HuH-7 (cell line): ENCODE data around the gene CMTM2.

Experiments used
- DNase-seq: peaks from one replicate; pipeline ENCODE4 v3.0.0; 2011; ENCODE audit warnings: low spot score

The CMTM2 gene

DNA sequence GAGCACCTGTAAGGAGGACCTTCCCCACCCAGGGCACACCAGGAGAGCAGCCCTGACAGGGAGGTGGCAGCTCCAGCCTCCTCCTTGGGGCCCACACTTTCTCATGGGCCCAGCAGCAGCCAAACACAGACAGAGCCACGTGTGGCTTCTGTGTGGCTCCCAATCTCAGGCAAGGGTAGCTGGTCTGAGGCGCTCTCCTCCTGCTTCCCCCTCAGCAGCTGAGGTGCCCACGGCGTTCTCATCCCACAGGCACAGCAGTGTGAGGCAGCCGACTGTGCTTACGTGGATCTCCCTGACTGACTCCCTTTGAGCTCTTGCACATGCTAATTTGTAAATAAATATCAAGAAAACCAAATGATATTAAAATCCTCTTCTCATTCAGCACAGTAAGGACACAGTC lies 56.1 kb downstream of the CMTM2 start:
- DNase-seq = no peak

DNA sequence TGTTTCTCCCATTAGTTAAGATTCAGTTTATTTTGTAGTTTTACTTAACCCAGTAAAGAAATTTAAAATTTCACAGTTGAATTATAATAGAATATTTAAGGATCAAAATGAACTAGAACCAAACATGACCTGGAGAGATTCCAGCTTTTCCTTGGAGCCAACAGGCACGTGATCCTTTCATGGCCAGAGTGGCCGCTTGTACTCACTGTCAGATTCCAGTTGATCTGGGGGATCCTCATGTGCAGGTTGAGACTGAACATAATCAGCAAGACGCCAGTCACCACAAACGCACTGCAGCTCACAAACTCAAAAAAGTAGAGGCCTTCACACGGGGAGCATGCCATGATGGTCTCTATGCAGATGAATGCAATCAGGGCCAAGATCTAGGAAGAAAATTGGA lies 56.9 kb downstream of the CMTM2 start:
- no peak for DNase-seq

GRCh38 chr16:66637806-66638205 lies 58.5 kb downstream of the CMTM2 start:
- DNase-seq = no peak
